H1 (cell line): ENCODE measurements around the gene PKD1. TPM values are rescaled to one million over a fixed set of nuclear protein-coding genes. Genes with fewer than 3 reads are reported as not detected.

ENCODE experiments used
- CTCF ChIA-PET: fragments of 300-600 bp; sonication (Branson Sonifier 250); formaldehyde crosslinking; loops from one replicate; lab custom pipeline; 2021; ENCODE audit not compliant: partially characterized antibody; lab: Charles Lee
- POLR2A ChIA-PET: fragments of 300-600 bp; sonication (Branson Sonifier 250); formaldehyde crosslinking; loops from one replicate; lab custom pipeline; 2021; ENCODE audit warnings: inconsistent platforms; ENCODE audit not compliant: partially characterized antibody; lab: Charles Lee
- DNase-seq, 2 experiments: peaks; one replicate each; pipeline versions ENCODE4 v3.0.0 to v3.0.0-alpha.2; 2010 to 2022; ENCODE audit warnings: low spot score in 2 of 2, low read depth in 1 of 2, mixed read lengths in 1 of 2
- FAIRE-seq: peaks from 2 replicates; lab custom pipeline; 2011; peaks lifted over from hg19 to GRCh38; lab: Jason Lieb, UNC
- H2AFZ ChIP-seq: 2 replicates; pipeline ENCODE4 v1.8.1; 2012; ENCODE audit warnings: low read length, inconsistent platforms
- H2AK5ac ChIP-seq: 2 replicates; pipeline ENCODE4 v1.6.1; 2013; ENCODE audit warnings: low read depth, low read length
- H2BK120ac ChIP-seq: replicated peaks from 2 replicates; pipeline ENCODE3; 2013; ENCODE audit warnings: low read depth, low read length, inconsistent platforms
- H2BK12ac ChIP-seq: 2 replicates; pipeline ENCODE4 v1.6.1; 2013; ENCODE audit warnings: low read depth, low read length
- H2BK15ac ChIP-seq: 2 replicates; pipeline ENCODE4 v1.6.1; 2013; ENCODE audit warnings: low read length
- H2BK20ac ChIP-seq: 2 replicates; pipeline ENCODE4 v1.6.1; 2013; ENCODE audit warnings: low read length
- H2BK5ac ChIP-seq: 2 replicates; pipeline ENCODE4 v1.6.1; 2013; ENCODE audit warnings: low read depth, low read length
- H3K14ac ChIP-seq: 2 replicates; pipeline ENCODE4 v1.6.1; 2013; ENCODE audit warnings: inconsistent platforms; ENCODE audit not compliant: insufficient read length
- H3K18ac ChIP-seq: 2 replicates; pipeline ENCODE4 v1.6.1; 2013; ENCODE audit warnings: low read length; ENCODE audit errors: extremely low read depth
- H3K23ac ChIP-seq: 2 replicates; pipeline ENCODE4 v1.6.1; 2013; ENCODE audit warnings: inconsistent platforms; ENCODE audit not compliant: insufficient read length
- H3K23me2 ChIP-seq: 2 replicates; pipeline ENCODE4 v1.6.1; 2013; ENCODE audit warnings: low read depth, low read length
- H3K27ac ChIP-seq: 2 replicates; pipeline ENCODE4 v1.6.1; 2011; ENCODE audit warnings: low read depth, low read length, inconsistent platforms
- H3K27me3 ChIP-seq, 4 experiments: replicated peaks in 1 of 4; 1 replicate in 1 of 4; 2 replicates in 3 of 4; pipeline versions ENCODE4 v1.6.1 to v1.8.1; 2011 to 2013; ENCODE audit warnings: low read length in 3 of 4, mild to moderate bottlenecking in 3 of 4, inconsistent platforms in 2 of 4, mixed read lengths in 2 of 4, moderate library complexity in 1 of 4; ENCODE audit not compliant: control insufficient read depth in 3 of 4, insufficient read depth in 3 of 4; ENCODE audit errors: extremely low read depth in 1 of 4
- H3K36me3 ChIP-seq, 4 experiments: 2 replicates each; pipeline versions ENCODE4 v1.6.1 to v1.8.1; 2011 to 2013; ENCODE audit warnings: mild to moderate bottlenecking in 4 of 4, low read length in 3 of 4, moderate library complexity in 2 of 4, control low read depth in 1 of 4, inconsistent platforms in 1 of 4; ENCODE audit not compliant: insufficient read depth in 4 of 4, control insufficient read depth in 2 of 4
- H3K4ac ChIP-seq: replicated peaks from 2 replicates; pipeline ENCODE3; 2013; ENCODE audit warnings: low read length, low read depth, mixed read lengths, inconsistent platforms; ENCODE audit not compliant: insufficient read length
- H3K4me1 ChIP-seq, 4 experiments: replicated peaks in 1 of 4; 1 replicate in 1 of 4; 2 replicates in 3 of 4; pipeline versions ENCODE4 v1.6.1 to v1.8.1; 2011 to 2013; ENCODE audit warnings: low read length in 3 of 4, inconsistent platforms in 2 of 4, mixed read lengths in 1 of 4; ENCODE audit not compliant: insufficient read depth in 4 of 4, control insufficient read depth in 3 of 4
- H3K4me2 ChIP-seq, 2 experiments: 2 replicates each; pipeline versions ENCODE4 v1.6.1 to v1.8.1; 2011 to 2013; ENCODE audit warnings: low read depth in 2 of 2, low read length in 2 of 2, control low read depth in 1 of 2, inconsistent platforms in 1 of 2, mild to moderate bottlenecking in 1 of 2; ENCODE audit not compliant: insufficient read depth in 1 of 2
- H3K4me3 ChIP-seq, 4 experiments: fragments of 200-600, 300-600 bp in 1 of 4; sonication (generic), shearing (Covaris generic), sonication (Bioruptor Twin) in 1 of 4; 2 replicates each; pipeline versions ENCODE4 v1.5.1 to v1.8.1; 2011 to 2016; ENCODE audit warnings: low read length in 4 of 4, low read depth in 3 of 4, control low read depth in 2 of 4, inconsistent platforms in 2 of 4, mild to moderate bottlenecking in 2 of 4, mixed read lengths in 1 of 4, moderate library complexity in 1 of 4; ENCODE audit not compliant: insufficient read depth in 2 of 4; ENCODE audit errors: extremely low read depth in 1 of 4
- H3K56ac ChIP-seq: replicated peaks from 2 replicates; pipeline ENCODE3; 2013; ENCODE audit warnings: low read depth, mild to moderate bottlenecking, mixed read lengths, low read length, inconsistent platforms; ENCODE audit not compliant: insufficient read length
- H3K79me1 ChIP-seq: 2 replicates; pipeline ENCODE4 v1.6.1; 2013; ENCODE audit warnings: low read depth, low read length, control low read depth
- H3K79me2 ChIP-seq, 2 experiments: 2 replicates each; pipeline versions ENCODE4 v1.6.1 to v1.8.1; 2012 to 2013; ENCODE audit warnings: low read length in 2 of 2, mild to moderate bottlenecking in 2 of 2, inconsistent platforms in 1 of 2; ENCODE audit not compliant: insufficient read depth in 2 of 2, control insufficient read depth in 1 of 2
- H3K9ac ChIP-seq, 4 experiments: replicated peaks in 1 of 4; 1 replicate in 1 of 4; 2 replicates in 3 of 4; pipeline versions ENCODE4 v1.6.1 to v1.8.1; 2011 to 2013; ENCODE audit warnings: low read depth in 3 of 4, low read length in 3 of 4, control low read depth in 2 of 4, mild to moderate bottlenecking in 2 of 4, moderate library complexity in 2 of 4, inconsistent platforms in 1 of 4; ENCODE audit errors: extremely low read depth in 1 of 4
- H3K9me3 ChIP-seq, 2 experiments: 2 replicates each; pipeline versions ENCODE4 v1.6.1 to v1.8.1; 2012 to 2013; ENCODE audit warnings: mild to moderate bottlenecking in 2 of 2, moderate library complexity in 2 of 2, control low read depth in 1 of 2, inconsistent platforms in 1 of 2, low read depth in 1 of 2, low read length in 1 of 2, mixed read lengths in 1 of 2; ENCODE audit not compliant: insufficient read depth in 2 of 2
- H4K20me1 ChIP-seq, 2 experiments: replicated peaks in 1 of 2; 2 replicates each; pipeline versions ENCODE3 to v1.8.1; 2011 to 2013; ENCODE audit warnings: inconsistent platforms in 2 of 2, low read length in 2 of 2, mild to moderate bottlenecking in 1 of 2; ENCODE audit not compliant: insufficient read depth in 2 of 2, control insufficient read depth in 1 of 2
- H4K5ac ChIP-seq: 2 replicates; pipeline ENCODE4 v1.6.1; 2013; ENCODE audit warnings: low read length, low read depth, mixed read lengths, inconsistent platforms; ENCODE audit not compliant: insufficient read length
- H4K8ac ChIP-seq: 2 replicates; pipeline ENCODE4 v1.8.0; 2013; ENCODE audit warnings: mild to moderate bottlenecking, moderate library complexity, low read length, inconsistent platforms; ENCODE audit not compliant: insufficient read depth; ENCODE audit errors: extremely low read depth
- H4K91ac ChIP-seq: replicated peaks from 2 replicates; pipeline ENCODE3; 2013; ENCODE audit warnings: low read length, mixed read lengths, inconsistent platforms; ENCODE audit not compliant: insufficient read length
- EGR1 ChIP-seq: IDR thresholded peaks from 2 replicates; pipeline ENCODE4 v1.6.1; 2011; ENCODE audit warnings: low read depth, low read length, borderline replicate concordance
- HDAC2 ChIP-seq, 2 experiments: fragments of 300-600 bp in 1 of 2; sonication (generic) in 1 of 2; IDR thresholded peaks; 2 replicates each; pipeline ENCODE4 v1.6.1; 2011 to 2012; ENCODE audit warnings: low read depth in 2 of 2, low read length in 2 of 2, mild to moderate bottlenecking in 2 of 2, moderate library complexity in 2 of 2, borderline replicate concordance in 1 of 2, inconsistent platforms in 1 of 2
- RAD21 ChIP-seq, 2 experiments: IDR thresholded peaks in 1 of 2; conservative IDR thresholded peaks in 1 of 2; 2 replicates each; pipeline ENCODE4 v1.6.1; 2011; ENCODE audit warnings: low read depth in 2 of 2, low read length in 2 of 2, improper control_type of control experiment in 1 of 2, inconsistent platforms in 1 of 2, mild to moderate bottlenecking in 1 of 2, moderate library complexity in 1 of 2
- SP2 ChIP-seq: IDR thresholded peaks from 2 replicates; pipeline ENCODE4 v1.6.1; 2012; ENCODE audit warnings: mild to moderate bottlenecking, low read length, inconsistent platforms
- SUZ12 ChIP-seq: fragments of 200-600 bp; sonication (generic); IDR thresholded peaks from 2 replicates; pipeline ENCODE4 v1.6.1; 2012; ENCODE audit warnings: mild to moderate bottlenecking, inconsistent platforms, low read length, moderate library complexity, mixed read lengths
- WGBS, 2 experiments: shearing (Covaris generic) in 1 of 2; methylation state at CpG; one replicate each; pipeline versions ENCODE4 v1.1.6 to v1.1.7; 2013 to 2015; ENCODE audit warnings: low lambda C conversion rate in 2 of 2, mixed read lengths in 2 of 2, inconsistent platforms in 1 of 2, low coverage in 1 of 2, missing lambda C conversion rate in 1 of 2; ENCODE audit not compliant: insufficient replicate concordance in 2 of 2, insufficient coverage in 1 of 2, insufficient read length in 1 of 2; ENCODE audit errors: extremely low coverage in 1 of 2, missing lambda C conversion rate in 1 of 2; 5-methylcytosine and 5-hydroxymethylcytosine counted together
- polyA plus RNA-seq, 7 experiments: library from polyadenylated mRNA; depleted of rRNA in 3 of 7; stranded (reverse) in 5 of 7; unstranded in 2 of 7; fragments of >200 nt in 5 of 7; fragments of 200-250 nt in 2 of 7; gene quantifications; 1 replicate in 5 of 7; 2 replicates in 1 of 7; 4 replicates in 1 of 7; pipeline versions ENCODE4 v1.2.1 to v1.2.3, GENCODE V29; 2011 to 2013; ENCODE audit warnings: missing spikeins in 2 of 7, mixed read lengths in 2 of 7
- total RNA-seq: library from RNA; stranded (reverse); fragmentation: NEBNext Ultra II Directional; extraction: Animal tissue kit (Norgen Biotek cat#: 25700); gene quantifications from 2 replicates; pipeline ENCODE4 v1.2.1, GENCODE V29; 2021

PKD1 gene
- total and polyA plus RNA-seq, 2 of the 8 experiments (the other 6 are each of a cell fraction or from before 2014, with no cell fraction given): 40.6 to 52.7 TPM

- Histone ChIP-seq H3K9ac (no peak overlapping the region), H3K23me2 (no peaks in the 10 kb centered on the region), H2BK5ac (no peak overlapping the region), H3K79me1 (no peaks in the 10 kb centered on the region), H3K4me2 (no peak overlapping the region), H3K4me1 (no peaks in the 10 kb centered on the region), H3K4ac (no peak overlapping the region), H3K56ac (no peak overlapping the region), H3K9me3 (no peaks in the 10 kb centered on the region), H3K4me3 (no peak overlapping the region), H4K91ac (no peak overlapping the region), H3K18ac (no peak overlapping the region), H4K8ac (no peak overlapping the region), H2AFZ (no peak overlapping the region), H4K20me1 (no peaks in the 10 kb centered on the region), H3K27me3 (no peaks in the 10 kb centered on the region), H3K36me3 (peaks cover 0 to 22% (median 2%) of the 10 kb centered on the region in 4 experiments; a peak in 4 of 8 replicates), H3K27ac (no peak overlapping the region), H2BK120ac (no peak overlapping the region), H4K5ac (no peak overlapping the region), H3K79me2 (no peaks in the 10 kb centered on the region), H2BK15ac (no peak overlapping the region), H3K23ac (no peak overlapping the region), H3K14ac (no peak overlapping the region), H2BK20ac (no peak overlapping the region), H2BK12ac (no peak overlapping the region), H2AK5ac (no peak overlapping the region)
- CTCF ChIA-PET: interaction anchor here (1.2 kb wide), 1 partner anchor 12 kb away, joined by 3 read pairs; no protein-coding TSS in a partner anchor
- WGBS, 2 experiments: 91% methylated on average over 8 of the region's 19 CpGs; no CpG with 5 or more reads in 1 of the 2 experiments
- FAIRE-seq: no peak
- POLR2A ChIA-PET: interaction anchor here (1.7 kb wide), 1 partner anchor 11 kb away, joined by 4 read pairs; no protein-coding TSS in a partner anchor
- TF ChIP-seq RAD21 (IDR thresholded peaks at IDR 0.05 in 1 of 2, conservative IDR thresholded peaks at IDR 0.05 in 1 of 2; ENCODE audit: low read depth in 2 of 2, low read length in 2 of 2) (no peak), EGR1 (no peak), SP2 (no peak), SUZ12 (no peak), HDAC2 (IDR thresholded peaks at IDR 0.05; ENCODE audit: borderline replicate concordance in 1 of 2, low read depth in 2 of 2, low read length in 2 of 2) (no peak)
- DNase-seq: no peak
Observed at GRCh38 chr16:2102471-2102870, 33.2 kb downstream of the PKD1 start.
